ENCODE measurements around the gene PXYLP1.

The PXYLP1 gene

DNA sequence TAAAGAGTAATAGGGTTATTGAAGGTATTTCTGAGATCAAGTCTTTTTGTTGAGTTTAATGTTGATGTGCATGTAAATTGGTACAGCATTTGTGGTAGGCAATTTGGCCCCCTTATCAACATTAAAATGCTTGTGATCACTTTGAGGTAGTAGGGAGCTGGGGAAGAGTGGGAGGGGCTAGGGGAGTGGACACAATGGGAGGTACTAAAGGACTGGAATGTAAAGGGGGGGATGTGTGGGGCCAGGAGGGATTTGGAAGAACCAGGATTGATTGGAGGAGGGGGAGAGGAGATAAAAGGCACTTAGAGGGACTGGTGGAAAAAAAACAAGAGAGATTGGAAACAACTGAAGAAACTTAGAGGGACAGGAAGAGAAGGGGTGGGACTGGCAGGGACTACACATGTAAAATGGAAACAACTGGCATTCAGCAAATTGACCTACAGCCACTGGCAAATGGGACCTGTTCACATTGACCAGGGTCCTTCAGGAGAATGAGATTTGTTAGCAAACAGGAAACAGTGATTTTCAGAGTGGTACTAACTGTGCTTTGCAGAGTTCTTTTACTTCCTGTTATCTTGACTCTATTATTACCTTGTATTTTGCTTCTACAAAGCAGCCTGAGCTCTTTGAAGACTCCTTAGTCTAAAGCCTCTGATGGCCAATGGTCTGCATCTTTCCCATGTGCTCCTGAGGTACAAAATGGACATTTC, 88.9 kb downstream of the PXYLP1 start:
- Histone ChIP-seq H3K79me2 (no peaks in the 10 kb centered on the region), H3K9ac (no peak overlapping the region), H3K9me3 (ENCODE audit: control insufficient read depth, low read length) (no peaks in the 10 kb centered on the region), H3K36me3 (ENCODE audit: control insufficient read depth, insufficient read depth, low read length) (no peaks in the 10 kb centered on the region), H3K27me3 (ENCODE audit: control insufficient read depth, insufficient read depth, low read length) (no peaks in the 10 kb centered on the region), H3K4me2 (ENCODE audit: low read length) (no peak overlapping the region), H2AFZ (no peak overlapping the region), H3K4me1 (no peaks in the 10 kb centered on the region), H3K4me3 (ENCODE audit: low read depth, low read length) (no peak overlapping the region), H3K27ac (no peak overlapping the region)
- TF ChIP-seq, protein P1, sequence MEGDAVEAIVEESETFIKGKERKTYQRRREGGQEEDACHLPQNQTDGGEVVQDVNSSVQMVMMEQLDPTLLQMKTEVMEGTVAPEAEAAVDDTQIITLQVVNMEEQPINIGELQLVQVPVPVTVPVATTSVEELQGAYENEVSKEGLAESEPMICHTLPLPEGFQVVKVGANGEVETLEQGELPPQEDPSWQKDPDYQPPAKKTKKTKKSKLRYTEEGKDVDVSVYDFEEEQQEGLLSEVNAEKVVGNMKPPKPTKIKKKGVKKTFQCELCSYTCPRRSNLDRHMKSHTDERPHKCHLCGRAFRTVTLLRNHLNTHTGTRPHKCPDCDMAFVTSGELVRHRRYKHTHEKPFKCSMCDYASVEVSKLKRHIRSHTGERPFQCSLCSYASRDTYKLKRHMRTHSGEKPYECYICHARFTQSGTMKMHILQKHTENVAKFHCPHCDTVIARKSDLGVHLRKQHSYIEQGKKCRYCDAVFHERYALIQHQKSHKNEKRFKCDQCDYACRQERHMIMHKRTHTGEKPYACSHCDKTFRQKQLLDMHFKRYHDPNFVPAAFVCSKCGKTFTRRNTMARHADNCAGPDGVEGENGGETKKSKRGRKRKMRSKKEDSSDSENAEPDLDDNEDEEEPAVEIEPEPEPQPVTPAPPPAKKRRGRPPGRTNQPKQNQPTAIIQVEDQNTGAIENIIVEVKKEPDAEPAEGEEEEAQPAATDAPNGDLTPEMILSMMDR (IDR thresholded peaks at IDR 0.05) = no peak

DNA sequence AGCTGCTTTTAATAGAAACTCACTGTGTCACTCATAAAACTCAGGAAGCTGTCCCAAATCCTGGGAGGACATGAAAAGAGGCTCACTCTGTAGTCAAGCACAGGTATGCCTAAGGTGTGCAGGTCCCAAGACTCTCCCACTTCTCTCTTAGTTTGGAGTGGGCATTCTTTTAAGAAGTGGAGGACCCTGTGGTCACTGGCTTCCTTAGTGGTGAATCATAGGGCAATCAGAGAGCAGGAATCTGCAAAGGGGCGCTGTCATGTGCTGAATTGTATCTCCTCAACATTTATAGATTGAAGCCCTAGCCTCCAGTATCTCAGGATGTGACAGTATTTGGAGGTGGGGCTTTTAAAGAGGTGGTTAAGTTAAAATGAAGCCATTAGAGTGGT, 89.5 kb downstream of the PXYLP1 start:
- Histone ChIP-seq H3K4me2 (ENCODE audit: low read length) (no peak overlapping the region), H3K9ac (no peak overlapping the region), H2AFZ (no peak overlapping the region), H3K27ac (no peak overlapping the region), H3K4me3 (ENCODE audit: low read depth, low read length) (no peak overlapping the region), H3K27me3 (ENCODE audit: control insufficient read depth, insufficient read depth, low read length) (no peaks in the 10 kb centered on the region), H3K36me3 (ENCODE audit: control insufficient read depth, insufficient read depth, low read length) (no peaks in the 10 kb centered on the region), H3K4me1 (no peaks in the 10 kb centered on the region), H3K79me2 (no peaks in the 10 kb centered on the region), H3K9me3 (ENCODE audit: control insufficient read depth, low read length) (no peaks in the 10 kb centered on the region)
- TF ChIP-seq, protein P1 (IDR thresholded peaks at IDR 0.05) = no peak

DNA sequence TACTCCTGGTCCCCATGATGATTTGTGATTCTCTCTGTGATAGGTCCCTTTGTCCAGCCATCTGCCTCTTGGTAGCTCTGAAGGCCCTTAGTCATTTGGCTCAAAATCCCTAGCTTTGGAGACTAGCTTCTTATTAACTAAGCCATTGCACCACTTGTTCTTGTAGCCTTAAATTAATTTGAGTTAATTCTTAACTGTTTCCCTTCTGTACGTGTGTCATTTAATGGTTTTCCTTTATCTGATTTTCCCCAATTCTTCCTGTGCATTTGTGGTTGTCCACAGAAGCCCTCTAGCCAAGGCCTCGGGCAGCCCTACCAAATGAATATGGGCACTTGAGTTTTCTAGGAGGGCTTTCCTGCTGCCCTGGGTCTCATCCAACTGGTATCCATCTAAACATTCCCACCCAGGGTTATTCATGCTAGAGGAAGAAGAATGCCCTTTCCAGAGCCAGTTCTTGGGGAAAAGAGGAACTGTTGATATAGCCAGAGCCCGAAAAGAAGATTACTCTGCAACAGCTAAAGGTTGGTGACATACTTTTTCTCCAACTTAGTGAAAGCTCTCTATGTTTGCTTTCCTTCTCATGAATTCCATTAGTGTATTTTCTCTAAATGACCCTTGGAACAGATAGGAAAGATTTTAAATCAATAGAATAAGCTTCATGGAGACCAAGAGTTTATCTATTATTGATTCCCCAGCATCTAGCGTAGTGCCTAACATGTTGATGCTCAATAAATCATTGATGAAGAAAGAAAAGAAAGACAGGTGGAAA, 92.5 kb downstream of the PXYLP1 start:
- Histone ChIP-seq H3K27me3 (ENCODE audit: control insufficient read depth, insufficient read depth, low read length) (no peaks in the 10 kb centered on the region), H3K9ac (no peak overlapping the region), H3K79me2 (no peaks in the 10 kb centered on the region), H3K36me3 (ENCODE audit: control insufficient read depth, insufficient read depth, low read length) (no peaks in the 10 kb centered on the region), H2AFZ (no peak overlapping the region), H3K4me1 (no peaks in the 10 kb centered on the region), H3K9me3 (ENCODE audit: control insufficient read depth, low read length) (no peaks in the 10 kb centered on the region), H3K27ac (no peak overlapping the region), H3K4me3 (ENCODE audit: low read depth, low read length) (no peak overlapping the region), H3K4me2 (ENCODE audit: low read length) (no peak overlapping the region)
- TF ChIP-seq, protein P1 (IDR thresholded peaks at IDR 0.05) = no peak

DNA sequence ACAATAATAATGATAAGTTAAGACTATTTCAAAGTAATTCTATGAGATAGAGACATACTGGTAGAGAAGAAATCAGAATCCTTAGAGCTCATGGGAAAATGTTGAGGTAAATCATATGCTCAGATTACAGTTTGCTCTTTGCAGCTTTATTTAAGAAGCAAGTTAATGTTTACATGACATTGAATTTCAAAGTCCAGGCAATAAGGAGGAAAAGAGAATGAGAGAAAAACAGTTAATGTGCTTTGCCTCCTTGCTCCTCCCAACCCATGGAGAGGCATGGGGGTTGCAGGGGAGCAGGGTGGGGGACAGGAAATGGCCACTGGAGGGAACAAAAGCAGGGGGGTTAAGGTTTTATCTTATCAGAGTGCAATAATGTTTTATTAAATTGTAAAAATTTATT, 94.5 kb downstream of the PXYLP1 start:
- no peaks in the 10 kb centered on the region for H3K4me1 ChIP-seq

More for the DNA sequence above, 94.5 kb downstream of the PXYLP1 start:
- no peaks in the 10 kb centered on the region for H3K79me2 ChIP-seq
- H3K4me2 ChIP-seq (ENCODE audit: low read length) = no peak overlapping the region
- H3K9me3 ChIP-seq (ENCODE audit: control insufficient read depth, low read length) = no peaks in the 10 kb centered on the region
- no peak overlapping the region for H3K27ac ChIP-seq
- H3K9ac ChIP-seq = no peak overlapping the region
- H2AFZ ChIP-seq = no peak overlapping the region
- no peak overlapping the region for H3K4me3 ChIP-seq (ENCODE audit: low read depth, low read length)
- no peaks in the 10 kb centered on the region for H3K36me3 ChIP-seq (ENCODE audit: control insufficient read depth, insufficient read depth, low read length)
- TF ChIP-seq, protein P1 (IDR thresholded peaks at IDR 0.05) = no peak
- no peaks in the 10 kb centered on the region for H3K27me3 ChIP-seq (ENCODE audit: control insufficient read depth, insufficient read depth, low read length)

Measured in parathyroid adenoma (tissue), 2 donors.